ENCODE results near the gene RPS23. TPM values are rescaled to one million over a fixed set of nuclear protein-coding genes. Genes with fewer than 3 reads are reported as not detected.

Gene RPS23
- polyA plus RNA-seq, 1 experiment = 2,222 TPM

- ChIA-PET POLR2A (no interaction called here), CTCF (interaction anchor here (9.3 kb wide), 1 partner anchor 42 kb away, joined by 85 read pairs; no protein-coding TSS in a partner anchor)
- Histone ChIP-seq H3K36me3 (ENCODE audit: control insufficient read depth, insufficient read depth, low read length) (no peaks in the 10 kb centered on the region), H3K27me3 (ENCODE audit: control insufficient read depth, insufficient read depth, low read length) (no peaks in the 10 kb centered on the region), H3K4me3 (ENCODE audit: low read depth, low read length) (no peak overlapping the region)
- no peak for DNase-seq (ENCODE audit: low read depth)
- TF ChIP-seq, protein P1, sequence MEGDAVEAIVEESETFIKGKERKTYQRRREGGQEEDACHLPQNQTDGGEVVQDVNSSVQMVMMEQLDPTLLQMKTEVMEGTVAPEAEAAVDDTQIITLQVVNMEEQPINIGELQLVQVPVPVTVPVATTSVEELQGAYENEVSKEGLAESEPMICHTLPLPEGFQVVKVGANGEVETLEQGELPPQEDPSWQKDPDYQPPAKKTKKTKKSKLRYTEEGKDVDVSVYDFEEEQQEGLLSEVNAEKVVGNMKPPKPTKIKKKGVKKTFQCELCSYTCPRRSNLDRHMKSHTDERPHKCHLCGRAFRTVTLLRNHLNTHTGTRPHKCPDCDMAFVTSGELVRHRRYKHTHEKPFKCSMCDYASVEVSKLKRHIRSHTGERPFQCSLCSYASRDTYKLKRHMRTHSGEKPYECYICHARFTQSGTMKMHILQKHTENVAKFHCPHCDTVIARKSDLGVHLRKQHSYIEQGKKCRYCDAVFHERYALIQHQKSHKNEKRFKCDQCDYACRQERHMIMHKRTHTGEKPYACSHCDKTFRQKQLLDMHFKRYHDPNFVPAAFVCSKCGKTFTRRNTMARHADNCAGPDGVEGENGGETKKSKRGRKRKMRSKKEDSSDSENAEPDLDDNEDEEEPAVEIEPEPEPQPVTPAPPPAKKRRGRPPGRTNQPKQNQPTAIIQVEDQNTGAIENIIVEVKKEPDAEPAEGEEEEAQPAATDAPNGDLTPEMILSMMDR (IDR thresholded peaks at IDR 0.05; ENCODE audit: insufficient read depth, low read depth, low read length) = no peak
Observed at GRCh38 chr5:82309091-82309531, 31.0 kb upstream of the RPS23 start.

DNA sequence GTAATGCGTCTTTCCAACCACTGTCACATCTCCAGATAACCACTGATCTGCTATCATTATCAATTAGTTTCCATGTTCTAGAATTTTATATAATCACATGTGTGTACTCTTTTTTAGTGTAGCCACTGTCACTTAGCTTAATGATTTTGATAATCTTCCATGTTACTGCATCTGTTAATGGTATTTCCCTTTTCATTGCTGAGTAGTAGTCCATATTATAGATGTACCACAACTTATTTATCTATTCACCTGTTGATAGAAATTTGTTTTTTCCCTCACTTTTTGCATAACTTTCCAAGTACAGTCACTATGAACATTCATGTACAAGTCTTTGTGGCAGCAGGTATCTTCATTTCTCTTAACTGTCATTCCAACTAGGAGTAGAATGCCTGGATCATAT lies 30.3 kb upstream of the RPS23 start:
- DNase-seq (ENCODE audit: low read depth) = no peak
- TF ChIP-seq, protein P1 (IDR thresholded peaks at IDR 0.05; ENCODE audit: insufficient read depth, low read depth, low read length) = no peak
- POLR2A ChIA-PET = no interaction called here
- no peaks in the 10 kb centered on the region for H3K36me3 ChIP-seq (ENCODE audit: control insufficient read depth, insufficient read depth, low read length)
- CTCF ChIA-PET = no interaction called here
- H3K4me3 ChIP-seq (ENCODE audit: low read depth, low read length) = no peak overlapping the region
- no peaks in the 10 kb centered on the region for H3K27me3 ChIP-seq (ENCODE audit: control insufficient read depth, insufficient read depth, low read length)

DNA sequence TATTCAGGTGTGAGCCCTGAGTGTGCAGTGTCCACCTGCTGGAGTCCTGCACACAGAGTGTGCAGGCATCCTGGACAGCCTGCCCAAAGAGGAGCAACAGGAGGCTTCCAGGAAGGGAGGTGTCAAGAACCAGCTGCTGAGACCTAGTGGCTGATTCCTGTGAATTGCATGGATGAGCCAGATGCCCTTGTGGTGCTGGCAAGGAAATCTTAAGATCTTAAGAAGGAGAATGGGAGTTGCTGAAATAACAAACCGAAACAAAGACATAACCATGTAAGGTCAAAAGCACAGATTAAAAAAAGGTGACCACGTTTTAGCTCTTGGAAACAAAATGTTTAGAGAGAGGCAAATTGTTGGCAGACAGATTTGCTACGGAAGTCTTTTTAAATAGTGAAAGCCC lies 29.3 kb upstream of the RPS23 start:
- no peak for DNase-seq (ENCODE audit: low read depth)

GRCh38 chr5:82306151-82306550 lies 28.0 kb upstream of the RPS23 start:
- Histone ChIP-seq H3K27me3 (ENCODE audit: control insufficient read depth, insufficient read depth, low read length) (no peaks in the 10 kb centered on the region), H3K4me3 (ENCODE audit: low read depth, low read length) (no peak overlapping the region), H3K36me3 (ENCODE audit: control insufficient read depth, insufficient read depth, low read length) (no peaks in the 10 kb centered on the region)
- DNase-seq (ENCODE audit: low read depth) = no peak
- CTCF ChIA-PET = interaction anchor here (1.2 to 1.8 kb wide), 2 partner anchors 20 to 43 kb away, joined by 3 to 8 read pairs; no protein-coding TSS in a partner anchor
- TF ChIP-seq, protein P1 (IDR thresholded peaks at IDR 0.05; ENCODE audit: insufficient read depth, low read depth, low read length) = no peak
- POLR2A ChIA-PET = no interaction called here

More for the DNA sequence above, 29.3 kb upstream of the RPS23 start:
- TF ChIP-seq, protein P1 (IDR thresholded peaks at IDR 0.05; ENCODE audit: insufficient read depth, low read depth, low read length) = no peak
- CTCF ChIA-PET = interaction anchor here (0.5 to 1.8 kb wide), 3 partner anchors 11 to 1218 kb away, joined by 3 to 8 read pairs (median 3); no protein-coding TSS in a partner anchor
- no peaks in the 10 kb centered on the region for H3K36me3 ChIP-seq (ENCODE audit: control insufficient read depth, insufficient read depth, low read length)
- no peaks in the 10 kb centered on the region for H3K27me3 ChIP-seq (ENCODE audit: control insufficient read depth, insufficient read depth, low read length)
- H3K4me3 ChIP-seq (ENCODE audit: low read depth, low read length) = no peak overlapping the region
- POLR2A ChIA-PET = no interaction called here

DNA sequence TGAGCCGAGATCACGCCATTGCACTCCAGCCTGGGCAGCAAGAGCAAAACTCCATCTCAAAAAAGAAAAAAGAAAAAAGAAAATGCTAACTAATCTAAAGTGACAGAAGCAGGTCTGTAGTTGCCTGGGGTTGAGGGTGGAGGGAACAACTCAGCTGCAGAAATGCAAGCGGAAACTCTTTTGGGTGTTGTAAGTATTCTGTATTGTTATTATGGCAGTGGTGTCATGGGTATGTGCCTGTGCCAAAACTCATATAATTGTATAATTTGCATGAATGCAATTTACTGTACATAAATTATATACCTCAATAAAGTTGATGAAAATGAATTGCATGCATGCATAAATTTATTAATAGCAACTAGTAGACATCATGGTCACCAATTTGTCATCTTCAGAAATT lies 23.0 kb upstream of the RPS23 start:
- no peaks in the 10 kb centered on the region for H3K36me3 ChIP-seq (ENCODE audit: control insufficient read depth, insufficient read depth, low read length)
- ChIA-PET CTCF (interaction anchor here (1.2 to 1.7 kb wide), 2 partner anchors 11 to 12 kb away, joined by 5 to 6 read pairs; no protein-coding TSS in a partner anchor), POLR2A (no interaction called here)
- H3K27me3 ChIP-seq (ENCODE audit: control insufficient read depth, insufficient read depth, low read length) = no peaks in the 10 kb centered on the region
- H3K4me3 ChIP-seq (ENCODE audit: low read depth, low read length) = no peak overlapping the region
- no peak for DNase-seq (ENCODE audit: low read depth)
- TF ChIP-seq, protein P1 (IDR thresholded peaks at IDR 0.05; ENCODE audit: insufficient read depth, low read depth, low read length) = no peak

Measured in BJ (cell line).